ENCODE measurements around the gene KCTD2. TPM values are rescaled to one million over a fixed set of nuclear protein-coding genes. Genes with fewer than 3 reads are reported as not detected.
"Not testable (repeated sequence)": the region's sequence is repeated elsewhere in the genome, so short reads cannot be mapped to it uniquely, and the experiment has no call there.

Gene KCTD2
- total and polyA plus RNA-seq, 8 donors = 20.6 to 32.0 (median 27.0) TPM

DNA sequence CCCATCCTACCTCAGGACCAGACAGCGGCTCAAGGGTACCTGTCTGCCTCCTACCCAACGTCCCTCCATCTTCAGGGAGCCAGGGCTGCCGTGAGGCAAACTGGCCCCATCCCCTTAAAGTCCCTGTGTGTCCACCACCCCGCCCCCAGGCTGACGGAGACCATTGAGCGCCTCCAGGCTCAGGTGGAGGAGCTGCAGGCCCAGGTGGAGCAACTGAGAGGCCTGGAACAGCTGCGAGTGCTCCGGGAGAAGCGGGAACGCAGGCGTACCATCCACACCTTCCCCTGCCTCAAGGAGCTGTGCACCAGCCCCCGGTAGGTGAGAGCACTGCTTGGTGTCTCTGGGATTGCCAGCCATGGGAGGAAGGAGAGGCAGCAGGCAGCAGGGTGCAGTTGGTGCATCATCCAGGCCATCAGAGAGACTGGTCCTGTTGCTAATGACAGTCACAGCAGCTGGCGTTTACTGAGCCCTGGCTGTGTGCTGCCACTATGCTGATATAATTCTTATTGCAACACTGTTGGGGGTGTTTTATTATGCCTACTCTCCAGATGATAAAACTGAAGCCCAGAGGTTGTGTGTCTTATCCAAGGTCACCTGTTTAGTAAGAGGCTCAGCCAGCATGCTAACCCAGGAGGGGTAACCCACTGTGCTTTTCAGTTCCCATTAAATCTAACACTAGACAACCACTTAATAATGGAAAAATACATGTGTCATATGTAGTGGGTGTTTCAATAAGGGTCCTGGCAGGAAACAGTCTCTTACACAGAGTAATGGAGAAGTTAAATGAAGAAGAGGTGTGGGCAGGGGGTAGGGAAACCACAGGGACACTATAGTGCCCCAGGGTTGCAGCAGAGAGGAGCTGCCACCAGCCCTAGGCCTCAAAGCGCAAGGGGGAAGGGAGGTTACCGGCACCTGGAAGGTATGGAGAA is 44.8 kb upstream of the KCTD2 start:
- H3K4me1 ChIP-seq = no peaks in the 10 kb centered on the region
- H3K27me3 ChIP-seq = no peaks in the 10 kb centered on the region
- intact Hi-C loops (cut with DNase I) = no loop called here
- H3K36me3 ChIP-seq = peaks cover 0 to 42% of the 10 kb centered on the region in 2 donors
- no peak overlapping the region for H3K4me3 ChIP-seq
- DNase-seq (no peak), ATAC-seq (no peak)
- H3K27ac ChIP-seq = no peak overlapping the region
- no peaks in the 10 kb centered on the region for H3K9me3 ChIP-seq
- TF ChIP-seq, protein P1, sequence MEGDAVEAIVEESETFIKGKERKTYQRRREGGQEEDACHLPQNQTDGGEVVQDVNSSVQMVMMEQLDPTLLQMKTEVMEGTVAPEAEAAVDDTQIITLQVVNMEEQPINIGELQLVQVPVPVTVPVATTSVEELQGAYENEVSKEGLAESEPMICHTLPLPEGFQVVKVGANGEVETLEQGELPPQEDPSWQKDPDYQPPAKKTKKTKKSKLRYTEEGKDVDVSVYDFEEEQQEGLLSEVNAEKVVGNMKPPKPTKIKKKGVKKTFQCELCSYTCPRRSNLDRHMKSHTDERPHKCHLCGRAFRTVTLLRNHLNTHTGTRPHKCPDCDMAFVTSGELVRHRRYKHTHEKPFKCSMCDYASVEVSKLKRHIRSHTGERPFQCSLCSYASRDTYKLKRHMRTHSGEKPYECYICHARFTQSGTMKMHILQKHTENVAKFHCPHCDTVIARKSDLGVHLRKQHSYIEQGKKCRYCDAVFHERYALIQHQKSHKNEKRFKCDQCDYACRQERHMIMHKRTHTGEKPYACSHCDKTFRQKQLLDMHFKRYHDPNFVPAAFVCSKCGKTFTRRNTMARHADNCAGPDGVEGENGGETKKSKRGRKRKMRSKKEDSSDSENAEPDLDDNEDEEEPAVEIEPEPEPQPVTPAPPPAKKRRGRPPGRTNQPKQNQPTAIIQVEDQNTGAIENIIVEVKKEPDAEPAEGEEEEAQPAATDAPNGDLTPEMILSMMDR (IDR thresholded peaks at IDR 0.05) = no peak

DNA sequence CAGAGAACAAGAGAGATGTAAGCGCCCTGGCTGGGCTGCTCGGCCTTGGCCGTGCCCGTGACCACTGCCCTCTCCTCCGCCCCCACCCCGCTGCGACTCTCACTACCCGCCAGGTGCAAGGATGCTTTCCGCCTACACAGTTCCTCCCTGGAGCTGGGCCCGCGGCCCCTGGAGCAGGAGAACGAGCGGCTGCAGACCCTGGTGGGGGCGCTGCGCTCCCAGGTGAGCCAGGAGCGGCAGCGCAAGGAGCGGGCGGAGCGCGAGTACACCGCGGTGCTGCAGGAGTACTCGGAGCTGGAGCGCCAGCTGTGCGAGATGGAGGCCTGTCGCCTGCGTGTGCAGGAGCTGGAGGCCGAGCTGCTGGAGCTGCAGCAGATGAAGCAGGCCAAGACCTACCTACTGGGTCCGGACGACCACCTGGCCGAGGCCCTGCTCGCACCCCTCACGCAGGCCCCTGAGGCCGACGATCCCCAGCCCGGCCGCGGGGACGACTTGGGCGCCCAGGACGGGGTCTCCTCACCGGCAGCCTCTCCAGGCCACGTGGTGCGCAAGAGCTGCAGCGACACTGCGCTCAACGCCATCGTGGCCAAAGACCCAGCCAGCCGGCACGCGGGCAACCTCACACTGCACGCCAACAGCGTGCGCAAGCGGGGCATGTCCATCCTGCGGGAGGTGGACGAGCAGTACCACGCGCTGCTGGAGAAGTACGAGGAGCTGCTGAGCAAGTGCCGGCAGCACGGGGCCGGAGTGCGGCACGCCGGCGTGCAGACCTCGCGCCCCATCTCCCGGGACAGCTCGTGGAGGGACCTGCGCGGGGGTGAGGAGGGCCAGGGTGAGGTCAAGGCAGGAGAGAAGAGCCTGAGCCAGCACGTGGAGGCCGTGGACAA is 43.7 kb upstream of the KCTD2 start:
- Histone ChIP-seq H3K9me3 (no peaks in the 10 kb centered on the region), H3K4me3 (no peak overlapping the region), H3K27ac (no peak overlapping the region), H3K4me1 (no peaks in the 10 kb centered on the region), H3K27me3 (no peaks in the 10 kb centered on the region), H3K36me3 (peaks cover 0 to 42% of the 10 kb centered on the region in 2 donors)
- DNase-seq (no peak), ATAC-seq (no peak)
- intact Hi-C loops (cut with DNase I) = no loop called here
- TF ChIP-seq, protein P1 (IDR thresholded peaks at IDR 0.05) = no peak

DNA sequence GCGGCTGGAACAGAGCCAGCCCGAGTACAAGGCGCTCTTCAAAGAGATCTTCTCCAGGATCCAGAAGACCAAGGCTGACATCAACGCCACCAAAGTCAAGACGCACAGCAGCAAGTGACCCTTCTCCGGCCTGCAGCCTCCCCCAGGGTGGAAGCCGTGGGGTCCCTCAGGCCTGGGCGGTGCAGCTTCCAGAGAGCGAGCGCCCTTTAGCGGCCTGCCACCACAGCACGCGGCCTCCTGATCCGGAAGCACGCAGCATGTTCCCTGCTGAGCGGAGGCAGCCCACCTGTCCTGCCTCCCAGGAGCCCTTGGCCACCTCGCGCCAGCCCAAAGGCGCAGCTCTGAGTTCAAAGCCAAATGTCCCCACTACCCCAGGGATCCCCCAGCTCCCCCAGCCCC is 43.1 kb upstream of the KCTD2 start:
- ATAC-seq (no peak), DNase-seq (no peak)
- H3K4me3 ChIP-seq = no peak overlapping the region
- TF ChIP-seq, protein P1 (IDR thresholded peaks at IDR 0.05) = no peak
- peaks cover 0 to 42% of the 10 kb centered on the region in 2 donors for H3K36me3 ChIP-seq
- H3K27ac ChIP-seq = no peak overlapping the region
- no peaks in the 10 kb centered on the region for H3K9me3 ChIP-seq
- intact Hi-C loops (cut with DNase I) = no loop called here
- H3K27me3 ChIP-seq = no peaks in the 10 kb centered on the region
- H3K4me1 ChIP-seq = no peaks in the 10 kb centered on the region

DNA sequence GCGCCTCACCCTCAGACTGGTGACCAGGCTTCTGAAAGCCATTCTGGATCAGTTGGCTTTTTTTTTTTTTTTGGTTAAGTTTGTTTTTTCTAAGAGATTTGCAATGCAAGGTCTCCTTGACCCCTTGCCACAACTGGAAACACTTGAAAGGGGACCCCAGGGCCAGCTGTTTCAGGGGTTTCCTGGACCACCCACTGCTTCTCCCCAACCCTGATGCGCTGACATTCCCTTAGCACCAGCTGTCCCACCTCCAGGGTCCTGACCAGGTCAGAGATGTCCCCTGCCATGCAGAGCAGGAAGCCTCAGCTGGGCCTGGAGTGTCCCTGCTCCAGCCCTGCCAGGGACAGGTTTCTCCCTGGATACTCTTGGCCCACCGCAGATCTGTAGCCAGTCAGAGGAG is 42.7 kb upstream of the KCTD2 start:
- Histone ChIP-seq H3K4me1 (no peaks in the 10 kb centered on the region), H3K27ac (no peak overlapping the region), H3K4me3 (no peak overlapping the region), H3K27me3 (no peaks in the 10 kb centered on the region), H3K9me3 (no peaks in the 10 kb centered on the region), H3K36me3 (peaks cover 0 to 42% of the 10 kb centered on the region in 2 donors)
- TF ChIP-seq, protein P1 (IDR thresholded peaks at IDR 0.05) = no peak
- DNase-seq (no peak), ATAC-seq (no peak)
- intact Hi-C loops (cut with DNase I) = no loop called here

DNA sequence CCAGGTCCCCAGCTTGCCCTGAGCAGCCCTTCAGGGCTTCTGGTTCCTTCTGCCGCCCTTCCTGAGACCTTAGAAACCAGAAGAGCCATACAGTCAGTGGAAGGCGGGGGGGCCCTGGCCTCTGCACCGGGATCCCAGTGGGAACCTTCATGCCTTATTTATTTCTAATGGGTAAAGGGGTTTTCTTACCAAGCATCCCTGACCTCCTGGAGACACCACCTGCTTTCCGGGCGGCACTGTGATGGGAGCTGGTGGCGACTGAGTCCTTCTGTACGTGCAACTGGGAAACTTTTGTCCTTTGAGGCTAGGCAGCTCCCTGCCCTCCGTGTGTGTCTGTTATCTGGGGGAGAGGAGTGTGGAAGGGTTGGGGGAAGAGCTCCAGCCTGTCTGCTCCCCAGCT is 41.7 kb upstream of the KCTD2 start:
- Histone ChIP-seq H3K4me1 (no peaks in the 10 kb centered on the region), H3K36me3 (peaks cover 0 to 42% of the 10 kb centered on the region in 2 donors), H3K4me3 (no peak overlapping the region), H3K27ac (no peak overlapping the region), H3K27me3 (no peaks in the 10 kb centered on the region), H3K9me3 (no peaks in the 10 kb centered on the region)
- ATAC-seq (no peak), DNase-seq (no peak)
- TF ChIP-seq, protein P1 (IDR thresholded peaks at IDR 0.05) = no peak
- intact Hi-C loops (cut with DNase I) = no loop called here

DNA sequence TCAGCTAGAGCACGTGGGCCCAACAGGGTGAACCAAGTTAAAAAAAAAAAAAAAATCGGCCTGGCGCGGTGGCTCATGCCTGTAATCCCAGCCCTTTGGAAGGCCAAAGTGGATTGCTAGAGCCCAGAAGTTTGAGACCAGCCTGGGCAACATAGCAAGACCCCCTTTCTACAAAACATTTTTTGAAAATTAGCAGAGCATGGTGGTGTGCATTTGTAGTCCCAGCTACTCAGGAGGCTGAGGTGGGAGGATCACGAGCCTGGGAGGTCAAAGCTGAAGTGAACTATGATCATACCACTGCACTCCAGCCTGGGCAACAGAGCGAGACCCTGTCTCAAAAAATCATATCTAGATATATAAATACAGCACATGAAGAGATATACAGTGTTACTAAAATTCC is 40.9 kb upstream of the KCTD2 start:
- DNase-seq; H3K27me3 ChIP-seq; intact Hi-C loops (cut with DNase I); ATAC-seq; H3K4me1 ChIP-seq; H3K4me3 ChIP-seq; H3K27ac ChIP-seq; H3K9me3 ChIP-seq: not testable (repeated sequence)
- H3K36me3 ChIP-seq = peaks cover 0 to 41% of the 10 kb centered on the region in 2 donors
